ENCODE results near the gene MINK1.

Gene MINK1

DNA sequence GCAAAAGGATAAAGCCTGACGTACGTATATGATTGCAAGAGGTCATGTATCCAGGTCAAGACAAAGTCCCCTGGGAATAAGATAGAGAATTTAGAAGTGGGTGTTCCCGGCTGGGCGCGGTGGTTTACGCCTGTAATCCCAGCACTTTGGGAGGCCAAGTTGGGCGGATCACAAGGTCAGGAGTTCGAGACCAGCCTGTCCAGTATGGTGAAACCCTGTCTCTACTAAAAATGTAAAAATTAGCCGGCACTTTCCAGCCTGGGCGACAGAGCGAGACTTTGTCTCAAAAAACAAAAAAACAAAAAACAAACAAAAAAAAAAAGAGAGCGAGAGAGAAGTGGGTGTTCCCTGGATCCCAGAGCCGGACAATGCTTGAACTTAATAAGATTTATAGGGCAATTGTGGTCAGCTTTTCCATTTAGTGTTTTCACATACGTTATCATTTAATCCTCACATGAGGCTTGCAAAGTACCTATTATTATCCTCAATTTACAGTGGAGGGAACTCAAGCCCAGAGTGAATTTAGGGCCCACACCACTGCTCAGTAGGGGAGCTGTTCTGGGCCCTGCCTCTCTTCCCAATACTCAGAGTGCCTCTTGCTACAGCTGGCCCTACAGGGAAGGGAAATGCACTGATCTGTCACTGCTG lies 44.9 kb upstream of the MINK1 start:
- DNase-seq (ENCODE audit: low read depth in 1 of 2, low spot score in 1 of 2), result no peak
- Histone ChIP-seq H3K4me3 (replicated peaks; ENCODE audit: insufficient read depth, low read length) (no peak overlapping the region), H3K27ac (replicated peaks) (no peak overlapping the region), H3K27me3 (ENCODE audit: insufficient read depth, poor library complexity, severe bottlenecking) (peaks cover 13% of the 10 kb centered on the region)
- TF ChIP-seq SPI1 (IDR thresholded peaks at IDR 0.05; ENCODE audit: borderline replicate concordance, low read depth) (no peak), GABPA (IDR thresholded peaks at IDR 0.05; ENCODE audit: low read depth) (no peak), POLR2AphosphoS5 (IDR thresholded peaks at IDR 0.05; ENCODE audit: low read depth) (no peak), CTCF (IDR thresholded peaks at IDR 0.05; ENCODE audit: insufficient read depth, low read length) (no peak), REST (IDR thresholded peaks at IDR 0.05; ENCODE audit: insufficient replicate concordance, low read depth) (no peak)

- no peak within 1 kb of the TSS for H3K27ac ChIP-seq (replicated peaks)
- peaks cover 13% of the 10 kb centered on the region for H3K27me3 ChIP-seq (ENCODE audit: insufficient read depth, poor library complexity, severe bottlenecking)
- peak within 1 kb of the TSS; percentile 42 for H3K4me3 ChIP-seq (replicated peaks; ENCODE audit: insufficient read depth, low read length)
- no peak for DNase-seq (ENCODE audit: low read depth in 1 of 2, low spot score in 1 of 2)
- no peak for TF ChIP-seq POLR2AphosphoS5 (IDR thresholded peaks at IDR 0.05; ENCODE audit: low read depth)
These were observed 44.1 kb upstream of the MINK1 start, which contains the start of gene GLTPD2 for GRCh38 chr17:4788807-4789700. Gene GLTPD2, plus strand, starts transcription at chr17:4788964. Its CDS starts 48 bp downstream, at chr17:4789012.

DNA sequence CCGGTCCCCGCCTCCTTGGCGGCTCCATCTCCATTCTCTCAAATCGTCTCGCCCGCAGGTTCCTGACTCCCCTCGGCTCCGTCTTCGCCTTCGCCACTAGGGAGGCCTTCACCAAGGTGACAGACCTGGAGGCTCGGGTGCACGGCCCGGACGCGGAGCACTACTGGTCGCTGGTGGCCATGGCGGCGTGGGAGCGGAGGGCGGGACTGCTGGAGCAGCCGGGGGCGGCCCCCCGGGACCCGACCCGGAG lies 43.5 kb upstream of the MINK1 start:
- H3K27me3 ChIP-seq (ENCODE audit: insufficient read depth, poor library complexity, severe bottlenecking), result peaks cover 13% of the 10 kb centered on the region
- no peak for DNase-seq (ENCODE audit: low read depth in 1 of 2, low spot score in 1 of 2)
- H3K27ac ChIP-seq (replicated peaks), result no peak overlapping the region
- TF ChIP-seq GABPA (IDR thresholded peaks at IDR 0.05; ENCODE audit: low read depth) (no peak), SPI1 (IDR thresholded peaks at IDR 0.05; ENCODE audit: borderline replicate concordance, low read depth) (no peak), REST (IDR thresholded peaks at IDR 0.05; ENCODE audit: insufficient replicate concordance, low read depth) (no peak), CTCF (IDR thresholded peaks at IDR 0.05; ENCODE audit: insufficient read depth, low read length) (no peak), POLR2AphosphoS5 (IDR thresholded peaks at IDR 0.05; ENCODE audit: low read depth) (no peak)
- peak overlapping the region; percentile 42 for H3K4me3 ChIP-seq (replicated peaks; ENCODE audit: insufficient read depth, low read length)

DNA sequence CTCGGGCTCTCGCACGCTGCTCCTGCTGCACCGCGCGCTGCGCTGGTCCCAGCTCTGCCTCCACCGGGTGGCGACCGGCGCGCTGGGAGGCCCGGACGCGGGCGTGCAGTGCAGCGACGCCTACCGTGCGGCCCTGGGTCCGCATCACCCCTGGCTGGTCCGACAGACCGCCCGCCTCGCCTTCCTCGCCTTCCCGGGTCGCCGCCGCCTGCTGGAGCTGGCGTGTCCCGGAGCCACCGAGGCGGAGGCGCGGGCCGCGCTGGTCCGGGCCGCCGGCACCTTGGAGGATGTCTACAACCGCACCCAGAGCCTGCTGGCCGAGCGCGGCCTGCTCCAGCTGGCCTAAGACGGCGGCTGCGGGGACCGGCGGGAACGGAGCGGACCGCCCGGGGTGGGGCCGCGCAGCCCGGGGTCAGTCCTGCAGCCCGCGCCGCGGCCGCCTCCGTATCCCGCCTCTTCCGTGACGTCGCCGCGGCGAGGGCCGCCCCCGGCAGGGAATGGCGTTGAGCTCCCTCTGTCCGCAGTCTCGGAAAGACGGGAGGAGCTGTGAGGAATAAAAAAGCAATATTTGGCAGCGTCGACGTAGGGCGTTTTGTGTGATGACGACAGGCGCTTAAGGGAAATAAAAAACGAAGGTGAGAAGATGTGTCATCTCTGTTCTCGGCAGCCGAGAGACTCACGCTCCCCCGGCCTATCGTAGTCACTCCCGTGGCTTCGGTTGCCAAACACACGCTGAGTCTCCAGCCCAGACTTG lies 43.0 kb upstream of the MINK1 start:
- TF ChIP-seq CTCF (IDR thresholded peaks at IDR 0.05; ENCODE audit: insufficient read depth, low read length), result no peak
- peak; percentile 19; the same call in 1 of the 2 replicates for TF ChIP-seq POLR2AphosphoS5 (IDR thresholded peaks at IDR 0.05; ENCODE audit: low read depth)
- DNase-seq (ENCODE audit: low read depth in 1 of 2, low spot score in 1 of 2), result peak; percentile 71 to 74
- Histone ChIP-seq H3K4me3 (replicated peaks; ENCODE audit: insufficient read depth, low read length) (peak overlapping the region; percentile 42), H3K27ac (replicated peaks) (no peak overlapping the region), H3K27me3 (ENCODE audit: insufficient read depth, poor library complexity, severe bottlenecking) (peaks cover 13% of the 10 kb centered on the region)
